Panc1 (cell line): ENCODE measurements around the gene HLA-DPB1. TPM values are rescaled to one million over a fixed set of nuclear protein-coding genes. Genes with fewer than 3 reads are reported as not detected.

Source experiments
- ATAC-seq: fragments of 200-7000 bp; cut with Tn5 transposase; 2 replicates; pipeline ENCODE4 v1.9.1; 2020; ENCODE audit warnings: mild to moderate bottlenecking, moderate library complexity
- BruUV-seq: library from RNA; stranded (reverse); fragments of 400-500 nt; replicated peaks from 2 replicates; lab custom pipeline; 2021; lab: Mats Ljungman, UMichigan
- CTCF ChIA-PET: fragments of 300-600 bp; sonication (Branson Sonifier 250); formaldehyde crosslinking; loops from one replicate; lab custom pipeline; 2022; ENCODE audit warnings: antibody characterized with exemption; lab: Charles Lee
- POLR2A ChIA-PET: fragments of 300-600 bp; sonication (Branson Sonifier 250); formaldehyde crosslinking; loops from one replicate; lab custom pipeline; 2022; ENCODE audit warnings: antibody characterized with exemption; lab: Charles Lee
- DNase-seq: peaks from one replicate; pipeline ENCODE4 v3.0.0-alpha.2; 2010; ENCODE audit warnings: low read depth, low spot score
- H3K27ac ChIP-seq: 2 replicates; pipeline ENCODE4 v1.5.1; 2011; ENCODE audit warnings: mild to moderate bottlenecking, low read length, inconsistent platforms
- H3K27me3 ChIP-seq: fragments of 200-500 bp; sonication (Bioruptor generic); 2 replicates; pipeline ENCODE4 v1.6.0; 2014; ENCODE audit warnings: low read length, inconsistent platforms; ENCODE audit not compliant: control insufficient read depth, insufficient read depth
- H3K36me3 ChIP-seq: fragments of 200-500 bp; sonication (Bioruptor generic); 2 replicates; pipeline ENCODE4 v1.5.1; 2014; ENCODE audit warnings: inconsistent platforms, mild to moderate bottlenecking, low read length, moderate library complexity; ENCODE audit not compliant: control insufficient read depth, insufficient read depth
- H3K4me1 ChIP-seq: 2 replicates; pipeline ENCODE4 v1.5.1; 2011; ENCODE audit warnings: inconsistent platforms, mild to moderate bottlenecking, low read length, moderate library complexity; ENCODE audit not compliant: control insufficient read depth, insufficient read depth
- H3K4me3 ChIP-seq, 2 experiments: 2 replicates each; pipeline ENCODE4 v1.5.1; 2011 to 2012; ENCODE audit warnings: low read depth in 2 of 2, low read length in 2 of 2, mild to moderate bottlenecking in 2 of 2, inconsistent platforms in 1 of 2, moderate library complexity in 1 of 2
- H3K9me3 ChIP-seq: fragments of 200-500 bp; sonication (Bioruptor generic); 2 replicates; pipeline ENCODE4 v1.5.1; 2014; ENCODE audit warnings: low read depth, mild to moderate bottlenecking, inconsistent platforms, low read length, moderate library complexity; ENCODE audit not compliant: control insufficient read depth, insufficient read depth
- CTCF ChIP-seq: fragments of 450-650 bp; IDR thresholded peaks from 2 replicates; pipeline ENCODE4 v1.5.1; 2017; ENCODE audit warnings: mild to moderate bottlenecking
- POLR2AphosphoS5 ChIP-seq: IDR thresholded peaks from 2 replicates; pipeline ENCODE4 v1.6.1; 2012; ENCODE audit warnings: mild to moderate bottlenecking, low read depth, low read length, moderate library complexity
- SIN3A ChIP-seq: IDR thresholded peaks from 2 replicates; pipeline ENCODE4 v1.6.1; 2012; ENCODE audit warnings: low read depth, mild to moderate bottlenecking, low read length, moderate library complexity, borderline replicate concordance; ENCODE audit not compliant: insufficient read depth
- TCF7L2 ChIP-seq: IDR thresholded peaks from 2 replicates; pipeline ENCODE4 v1.6.1; 2011; ENCODE audit warnings: mild to moderate bottlenecking, low read depth, low read length, inconsistent platforms
- in situ Hi-C: cut with HindIII; loops from 2 replicates; pipeline ENCODE4 v1.10.0; 2016; ENCODE audit warnings: low sequenced_read_pairs, low pct_unique_long_range_greater_than_20kb
- intact Hi-C: fragments of 100-400 bp; cut with micrococcal nuclease; formaldehyde crosslinking; loops from one replicate; pipeline ENCODE4 v1.10.0; 2022; ENCODE audit not compliant: unreplicated experiment
- total RNA-seq: library from RNA; stranded (reverse); gene quantifications from one replicate; pipeline ENCODE4 v1.2.1, GENCODE V29; 2021; ENCODE audit not compliant: unreplicated experiment
- TF ChIP-seq, protein P1 (sequence below), 2 experiments: IDR thresholded peaks; 2 replicates each; pipeline ENCODE4 v1.6.1; 2011 to 2012; ENCODE audit warnings: low read depth in 2 of 2, control low read depth in 1 of 2, low read length in 1 of 2, mild to moderate bottlenecking in 1 of 2, moderate library complexity in 1 of 2; ENCODE audit not compliant: insufficient read depth in 1 of 2

Gene HLA-DPB1
- total RNA-seq, 1 experiment from 2014 or later = 0.64 TPM

GRCh38 chr6:33030245-33030644 is 45.5 kb upstream of the HLA-DPB1 start:
- Histone ChIP-seq H3K9me3 (no peaks in the 10 kb centered on the region), H3K4me3 (no peak overlapping the region), H3K27ac (no peak overlapping the region), H3K27me3 (peaks cover 30% of the 10 kb centered on the region), H3K4me1 (no peaks in the 10 kb centered on the region), H3K36me3 (no peaks in the 10 kb centered on the region)
- TF ChIP-seq POLR2AphosphoS5 (no peak), SIN3A (no peak), CTCF (no peak), TCF7L2 (no peak)
- TF ChIP-seq, protein P1, sequence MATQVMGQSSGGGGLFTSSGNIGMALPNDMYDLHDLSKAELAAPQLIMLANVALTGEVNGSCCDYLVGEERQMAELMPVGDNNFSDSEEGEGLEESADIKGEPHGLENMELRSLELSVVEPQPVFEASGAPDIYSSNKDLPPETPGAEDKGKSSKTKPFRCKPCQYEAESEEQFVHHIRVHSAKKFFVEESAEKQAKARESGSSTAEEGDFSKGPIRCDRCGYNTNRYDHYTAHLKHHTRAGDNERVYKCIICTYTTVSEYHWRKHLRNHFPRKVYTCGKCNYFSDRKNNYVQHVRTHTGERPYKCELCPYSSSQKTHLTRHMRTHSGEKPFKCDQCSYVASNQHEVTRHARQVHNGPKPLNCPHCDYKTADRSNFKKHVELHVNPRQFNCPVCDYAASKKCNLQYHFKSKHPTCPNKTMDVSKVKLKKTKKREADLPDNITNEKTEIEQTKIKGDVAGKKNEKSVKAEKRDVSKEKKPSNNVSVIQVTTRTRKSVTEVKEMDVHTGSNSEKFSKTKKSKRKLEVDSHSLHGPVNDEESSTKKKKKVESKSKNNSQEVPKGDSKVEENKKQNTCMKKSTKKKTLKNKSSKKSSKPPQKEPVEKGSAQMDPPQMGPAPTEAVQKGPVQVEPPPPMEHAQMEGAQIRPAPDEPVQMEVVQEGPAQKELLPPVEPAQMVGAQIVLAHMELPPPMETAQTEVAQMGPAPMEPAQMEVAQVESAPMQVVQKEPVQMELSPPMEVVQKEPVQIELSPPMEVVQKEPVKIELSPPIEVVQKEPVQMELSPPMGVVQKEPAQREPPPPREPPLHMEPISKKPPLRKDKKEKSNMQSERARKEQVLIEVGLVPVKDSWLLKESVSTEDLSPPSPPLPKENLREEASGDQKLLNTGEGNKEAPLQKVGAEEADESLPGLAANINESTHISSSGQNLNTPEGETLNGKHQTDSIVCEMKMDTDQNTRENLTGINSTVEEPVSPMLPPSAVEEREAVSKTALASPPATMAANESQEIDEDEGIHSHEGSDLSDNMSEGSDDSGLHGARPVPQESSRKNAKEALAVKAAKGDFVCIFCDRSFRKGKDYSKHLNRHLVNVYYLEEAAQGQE (IDR thresholded peaks at IDR 0.05; ENCODE audit: insufficient read depth in 1 of 2, low read depth in 2 of 2, low read length in 1 of 2) = no peak
- POLR2A ChIA-PET = no interaction called here
- no peak for ATAC-seq
- no TSS peak for BruUV-seq
- no peak for DNase-seq
- intact Hi-C loops (no loop called here), in situ Hi-C loops (no loop called here)
- CTCF ChIA-PET = no interaction called here

- no peak overlapping the region for H3K27ac ChIP-seq
- ChIA-PET POLR2A (no interaction called here), CTCF (no interaction called here)
- no peak overlapping the region for H3K4me3 ChIP-seq
- intact Hi-C loops = no loop called here
- BruUV-seq = no TSS peak
- TF ChIP-seq POLR2AphosphoS5 (no peak), SIN3A (no peak), TCF7L2 (no peak), CTCF (no peak)
- TF ChIP-seq, protein P1 (IDR thresholded peaks at IDR 0.05; ENCODE audit: insufficient read depth in 1 of 2, low read depth in 2 of 2, low read length in 1 of 2) = no peak
- peaks cover 27% of the 10 kb centered on the region for H3K27me3 ChIP-seq
- H3K9me3 ChIP-seq = no peaks in the 10 kb centered on the region
- H3K4me1 ChIP-seq = no peaks in the 10 kb centered on the region
- DNase-seq (no peak), ATAC-seq (no peak)
- H3K36me3 ChIP-seq = no peaks in the 10 kb centered on the region
- in situ Hi-C loops = no loop called here
Observed at GRCh38 chr6:33034554-33034953, 41.2 kb upstream of the HLA-DPB1 start.
